ENCODE measurements around the gene POLG. TPM values are rescaled to one million over a fixed set of nuclear protein-coding genes. Genes with fewer than 3 reads are reported as not detected.

POLG gene
- total RNA-seq, 1 experiment from 2014 or later, result 83.6 TPM

GRCh38 chr15:89338036-89338435 lies 3.4 kb upstream of the POLG start:
- H3K4me3 Mint-ChIP-seq (ENCODE audit: low read depth, unreplicated experiment), result no peak overlapping the region
- peaks cover 11% of the 10 kb centered on the region for H3K4me1 Mint-ChIP-seq (ENCODE audit: low read depth, unreplicated experiment)
- BruUV-seq (replicated peaks), result no TSS peak
- intact Hi-C loops (cut with micrococcal nuclease; ENCODE audit: unreplicated experiment), result no loop called here
- DNase-seq, result no peak
- TF ChIP-seq, protein P1, sequence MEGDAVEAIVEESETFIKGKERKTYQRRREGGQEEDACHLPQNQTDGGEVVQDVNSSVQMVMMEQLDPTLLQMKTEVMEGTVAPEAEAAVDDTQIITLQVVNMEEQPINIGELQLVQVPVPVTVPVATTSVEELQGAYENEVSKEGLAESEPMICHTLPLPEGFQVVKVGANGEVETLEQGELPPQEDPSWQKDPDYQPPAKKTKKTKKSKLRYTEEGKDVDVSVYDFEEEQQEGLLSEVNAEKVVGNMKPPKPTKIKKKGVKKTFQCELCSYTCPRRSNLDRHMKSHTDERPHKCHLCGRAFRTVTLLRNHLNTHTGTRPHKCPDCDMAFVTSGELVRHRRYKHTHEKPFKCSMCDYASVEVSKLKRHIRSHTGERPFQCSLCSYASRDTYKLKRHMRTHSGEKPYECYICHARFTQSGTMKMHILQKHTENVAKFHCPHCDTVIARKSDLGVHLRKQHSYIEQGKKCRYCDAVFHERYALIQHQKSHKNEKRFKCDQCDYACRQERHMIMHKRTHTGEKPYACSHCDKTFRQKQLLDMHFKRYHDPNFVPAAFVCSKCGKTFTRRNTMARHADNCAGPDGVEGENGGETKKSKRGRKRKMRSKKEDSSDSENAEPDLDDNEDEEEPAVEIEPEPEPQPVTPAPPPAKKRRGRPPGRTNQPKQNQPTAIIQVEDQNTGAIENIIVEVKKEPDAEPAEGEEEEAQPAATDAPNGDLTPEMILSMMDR (IDR thresholded peaks at IDR 0.05; ENCODE audit: unreplicated experiment), result no peak
- no peaks in the 10 kb centered on the region for H3K9me3 Mint-ChIP-seq (ENCODE audit: low read depth, unreplicated experiment)
- H3K27ac Mint-ChIP-seq (ENCODE audit: unreplicated experiment), result no peak overlapping the region
- CTCF ChIA-PET, result interaction anchor here (1.1 kb wide), 1 partner anchor 78 kb away, joined by 4 read pairs; no protein-coding TSS in a partner anchor
- peaks cover 25% of the 10 kb centered on the region for H3K36me3 Mint-ChIP-seq (ENCODE audit: insufficient read depth, unreplicated experiment)
- peaks cover 12% of the 10 kb centered on the region for H3K27me3 Mint-ChIP-seq (ENCODE audit: unreplicated experiment)

GRCh38 chr15:89335298-89336041 lies 846 bp upstream of the POLG start:
- intact Hi-C loops (cut with micrococcal nuclease; ENCODE audit: unreplicated experiment), result no loop called here
- peaks cover 50% of the 10 kb centered on the region for H3K36me3 Mint-ChIP-seq (ENCODE audit: insufficient read depth, unreplicated experiment)
- BruUV-seq (replicated peaks), result TSS peak; percentile 100
- CTCF ChIA-PET, result interaction anchor here (0.6 to 0.9 kb wide), 4 partner anchors 9 to 232 kb away, joined by 4 to 12 read pairs (median 6); no protein-coding TSS in a partner anchor
- H3K4me1 Mint-ChIP-seq (ENCODE audit: low read depth, unreplicated experiment), result peaks cover 34% of the 10 kb centered on the region
- peak overlapping the region; percentile 100 for H3K27ac Mint-ChIP-seq (ENCODE audit: unreplicated experiment)
- H3K4me3 Mint-ChIP-seq (ENCODE audit: low read depth, unreplicated experiment), result peak overlapping the region; percentile 76
- no peaks in the 10 kb centered on the region for H3K9me3 Mint-ChIP-seq (ENCODE audit: low read depth, unreplicated experiment)
- H3K27me3 Mint-ChIP-seq (ENCODE audit: unreplicated experiment), result peaks cover 12% of the 10 kb centered on the region
- TF ChIP-seq, protein P1 (IDR thresholded peaks at IDR 0.05; ENCODE audit: unreplicated experiment), result no peak
- DNase-seq, result no peak

DNA sequence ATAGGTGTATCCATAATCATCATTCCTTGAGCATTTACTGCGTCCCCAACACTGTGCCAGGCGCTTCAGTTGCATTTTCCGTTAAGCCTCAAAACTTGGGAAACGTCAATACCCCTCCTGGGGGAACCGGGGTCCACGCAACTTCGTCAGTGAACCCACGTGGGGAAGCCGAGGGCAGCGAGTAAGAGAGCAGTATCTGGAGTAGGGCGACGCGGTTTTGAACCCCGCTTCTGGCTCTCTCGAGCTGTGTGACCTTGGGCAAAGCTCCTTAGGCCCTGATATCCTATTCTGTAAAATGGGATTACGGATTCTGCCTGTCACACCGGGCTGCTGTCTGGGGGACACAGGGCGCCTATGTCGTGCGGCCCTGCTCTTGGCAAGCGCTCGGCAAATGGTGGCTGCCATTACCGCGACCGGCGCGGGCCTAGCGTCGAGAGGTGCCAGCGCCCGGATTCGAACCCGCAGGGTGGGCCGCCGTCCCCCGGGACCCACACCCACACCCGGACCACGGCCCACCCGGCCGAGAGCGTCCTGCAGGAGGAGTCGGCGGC lies 590 bp downstream of the POLG start:
- H3K4me1 Mint-ChIP-seq (ENCODE audit: low read depth, unreplicated experiment), result peaks cover 37% of the 10 kb centered on the region
- no TSS peak for BruUV-seq (replicated peaks)
- intact Hi-C loops (cut with micrococcal nuclease; ENCODE audit: unreplicated experiment), result no loop called here
- no peak overlapping the region for H3K27ac Mint-ChIP-seq (ENCODE audit: unreplicated experiment)
- TF ChIP-seq, protein P1 (IDR thresholded peaks at IDR 0.05; ENCODE audit: unreplicated experiment), result no peak
- H3K4me3 Mint-ChIP-seq (ENCODE audit: low read depth, unreplicated experiment), result peak overlapping the region; percentile 76
- no peak for DNase-seq
- CTCF ChIA-PET, result interaction anchor here (0.6 to 0.9 kb wide), 3 partner anchors 25 to 241 kb away, joined by 3 to 6 read pairs (median 3); partner anchors contain the start of gene TICRR
- peaks cover 12% of the 10 kb centered on the region for H3K27me3 Mint-ChIP-seq (ENCODE audit: unreplicated experiment)
- no peaks in the 10 kb centered on the region for H3K9me3 Mint-ChIP-seq (ENCODE audit: low read depth, unreplicated experiment)
- peaks cover 58% of the 10 kb centered on the region for H3K36me3 Mint-ChIP-seq (ENCODE audit: insufficient read depth, unreplicated experiment)

DNA sequence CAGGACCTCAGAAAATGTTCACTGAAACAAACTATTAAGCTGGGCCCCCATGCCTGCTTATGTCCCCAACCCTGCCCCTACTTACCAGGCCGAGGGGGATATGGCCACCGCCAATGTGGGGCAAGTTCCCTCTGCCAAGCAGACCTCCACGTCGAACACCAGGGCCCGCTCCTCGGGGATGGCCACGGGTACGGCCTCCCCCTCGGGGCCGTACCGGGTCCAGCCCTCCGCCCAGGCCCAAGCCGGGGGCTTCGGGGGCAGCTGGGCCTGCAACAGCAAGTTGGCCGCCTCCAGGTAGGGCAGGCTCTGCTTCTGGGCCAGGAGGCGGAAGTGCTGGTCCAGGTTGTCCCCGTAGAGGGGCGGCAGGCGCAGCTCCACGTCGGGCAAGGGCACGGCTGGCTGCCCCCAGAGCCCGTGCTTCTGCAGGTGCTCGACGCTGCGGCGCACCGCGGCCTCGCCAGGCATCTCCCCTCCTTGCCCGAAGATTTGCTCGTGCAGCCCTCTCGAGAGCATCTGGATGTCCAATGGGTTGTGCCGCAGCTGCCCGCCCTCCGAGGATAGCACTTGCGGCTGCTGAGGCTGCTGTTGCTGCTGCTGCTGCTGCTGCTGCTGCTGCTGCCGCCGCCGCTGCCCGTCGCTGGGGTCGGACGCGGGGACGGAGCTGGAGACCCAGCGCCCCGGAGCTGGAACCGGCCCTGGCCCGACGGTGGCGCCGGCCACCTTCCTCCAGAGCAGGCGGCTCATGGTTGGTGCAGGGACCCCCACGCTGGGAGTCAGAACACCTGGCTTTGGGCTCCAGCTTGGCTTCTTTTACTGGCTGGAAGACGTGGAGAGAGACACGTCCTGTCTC lies 1.4 kb downstream of the POLG start:
- Mint-ChIP-seq H3K4me1 (ENCODE audit: low read depth, unreplicated experiment) (peaks cover 37% of the 10 kb centered on the region), H3K4me3 (ENCODE audit: low read depth, unreplicated experiment) (peak overlapping the region; percentile 76), H3K27ac (ENCODE audit: unreplicated experiment) (no peak overlapping the region), H3K36me3 (ENCODE audit: insufficient read depth, unreplicated experiment) (peaks cover 66% of the 10 kb centered on the region), H3K27me3 (ENCODE audit: unreplicated experiment) (peaks cover 12% of the 10 kb centered on the region), H3K9me3 (ENCODE audit: low read depth, unreplicated experiment) (no peaks in the 10 kb centered on the region)
- BruUV-seq (replicated peaks), result no TSS peak
- TF ChIP-seq, protein P1 (IDR thresholded peaks at IDR 0.05; ENCODE audit: unreplicated experiment), result no peak
- intact Hi-C loops (cut with micrococcal nuclease; ENCODE audit: unreplicated experiment), result no loop called here
- CTCF ChIA-PET, result no interaction called here
- no peak for DNase-seq
